ENCODE measurements around the gene ATG2A.

DNA sequence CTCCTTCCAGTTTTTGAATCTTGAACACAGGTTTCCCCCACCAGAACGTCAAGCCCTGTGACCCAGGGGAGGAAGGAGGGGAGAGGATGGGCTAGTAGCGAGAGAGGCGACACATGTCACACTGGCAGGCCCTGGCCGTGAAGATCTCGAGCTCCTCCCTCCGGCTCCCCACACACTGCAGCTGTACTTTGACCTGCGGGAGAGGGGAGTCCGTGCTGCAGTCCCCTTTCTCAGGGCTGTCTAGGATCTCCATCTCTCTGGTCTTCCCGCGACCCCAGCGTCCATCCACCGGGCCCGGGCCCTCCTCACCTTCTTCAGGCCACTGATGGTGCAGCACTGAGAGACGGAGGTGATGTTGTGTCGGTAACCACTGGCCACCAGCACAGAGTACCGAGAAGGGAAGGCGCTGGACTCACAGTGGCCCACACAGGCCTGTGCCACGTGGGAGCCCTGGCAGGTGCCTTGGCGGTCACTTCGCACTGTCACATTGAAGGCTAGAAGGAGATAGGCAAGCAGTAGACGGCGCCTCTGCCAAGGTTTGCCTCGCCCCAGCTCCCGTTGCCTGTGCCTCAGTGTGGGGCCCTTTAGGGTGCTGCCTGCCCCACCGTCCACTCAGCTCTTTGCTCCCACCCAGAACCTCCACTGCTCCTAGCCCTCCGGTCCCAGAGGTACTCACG, 17.8 kb upstream of the ATG2A start:
- TF ChIP-seq, protein P1, sequence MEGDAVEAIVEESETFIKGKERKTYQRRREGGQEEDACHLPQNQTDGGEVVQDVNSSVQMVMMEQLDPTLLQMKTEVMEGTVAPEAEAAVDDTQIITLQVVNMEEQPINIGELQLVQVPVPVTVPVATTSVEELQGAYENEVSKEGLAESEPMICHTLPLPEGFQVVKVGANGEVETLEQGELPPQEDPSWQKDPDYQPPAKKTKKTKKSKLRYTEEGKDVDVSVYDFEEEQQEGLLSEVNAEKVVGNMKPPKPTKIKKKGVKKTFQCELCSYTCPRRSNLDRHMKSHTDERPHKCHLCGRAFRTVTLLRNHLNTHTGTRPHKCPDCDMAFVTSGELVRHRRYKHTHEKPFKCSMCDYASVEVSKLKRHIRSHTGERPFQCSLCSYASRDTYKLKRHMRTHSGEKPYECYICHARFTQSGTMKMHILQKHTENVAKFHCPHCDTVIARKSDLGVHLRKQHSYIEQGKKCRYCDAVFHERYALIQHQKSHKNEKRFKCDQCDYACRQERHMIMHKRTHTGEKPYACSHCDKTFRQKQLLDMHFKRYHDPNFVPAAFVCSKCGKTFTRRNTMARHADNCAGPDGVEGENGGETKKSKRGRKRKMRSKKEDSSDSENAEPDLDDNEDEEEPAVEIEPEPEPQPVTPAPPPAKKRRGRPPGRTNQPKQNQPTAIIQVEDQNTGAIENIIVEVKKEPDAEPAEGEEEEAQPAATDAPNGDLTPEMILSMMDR (IDR thresholded peaks at IDR 0.05 in 8 of 11, conservative IDR thresholded peaks at IDR 0.05 in 3 of 11) = no peak
- no peak for TF ChIP-seq POLR2A (IDR thresholded peaks at IDR 0.05)
